Activated B cell treated with CpG ODN at 0.5 μM for 24 hours (primary cell): ENCODE data around the gene ADIPOQ. TPM values are rescaled to one million over a fixed set of nuclear protein-coding genes. Genes with fewer than 3 reads are reported as not detected.

ENCODE experiments used
- ATAC-seq: fragments of 200-7000 bp; cut with Tn5 transposase; one replicate; pipeline ENCODE4 v1.10.0; 2021; ENCODE audit warnings: low read depth, mild to moderate bottlenecking, moderate library complexity
- CTCF ChIA-PET: fragments of 350-600 bp; sonication (Branson Sonifier 250); formaldehyde crosslinking; loops from one replicate; lab custom pipeline; 2021; ENCODE audit warnings: antibody characterized with exemption; lab: Charles Lee
- POLR2A ChIA-PET: fragments of 350-600 bp; sonication (Branson Sonifier 250); formaldehyde crosslinking; loops from one replicate; lab custom pipeline; 2021; ENCODE audit warnings: antibody characterized with exemption; lab: Charles Lee
- DNase-seq: peaks from one replicate; pipeline ENCODE4 v3.0.0; 2022
- H3K27ac Mint-ChIP-seq: one replicate; pipeline ENCODE4 v1.8.0; 2020; ENCODE audit warnings: mixed read lengths
- H3K27me3 Mint-ChIP-seq: one replicate; pipeline ENCODE4 v1.8.0; 2021; ENCODE audit warnings: mixed read lengths
- H3K36me3 Mint-ChIP-seq: one replicate; pipeline ENCODE4 v1.8.0; 2021; ENCODE audit warnings: low read depth, mixed read lengths
- H3K4me1 Mint-ChIP-seq: one replicate; pipeline ENCODE4 v1.8.0; 2021; ENCODE audit warnings: mixed read lengths
- H3K4me3 Mint-ChIP-seq: one replicate; pipeline ENCODE4 v1.8.0; 2020; ENCODE audit warnings: mild to moderate bottlenecking, mixed read lengths
- H3K9me3 Mint-ChIP-seq: one replicate; pipeline ENCODE4 v1.8.0; 2020; ENCODE audit warnings: mixed read lengths
- CTCF ChIP-seq: fragments of 200-600 bp; IDR thresholded peaks from one replicate; pipeline ENCODE4 v1.8.0; 2022; ENCODE audit warnings: antibody characterized with exemption, mild to moderate bottlenecking
- intact Hi-C: fragments of 100-400 bp; cut with micrococcal nuclease; formaldehyde crosslinking; loops from one replicate; pipeline ENCODE4 v1.15.1; 2024
- total RNA-seq: library from RNA; stranded (reverse); gene quantifications from 2 replicates; pipeline ENCODE4 v1.2.3, GENCODE V29; 2022

The ADIPOQ gene
- total RNA-seq, 1 donor from 2014 or later, result not detected

GRCh38 chr3:186832276-186832675, 10.2 kb upstream of the ADIPOQ start:
- H3K9me3 Mint-ChIP-seq, result no peaks in the 10 kb centered on the region
- ChIA-PET POLR2A (no interaction called here), CTCF (no interaction called here)
- DNase-seq, result no peak
- no peak overlapping the region for H3K4me3 Mint-ChIP-seq
- H3K36me3 Mint-ChIP-seq, result no peaks in the 10 kb centered on the region
- no peak overlapping the region for H3K27ac Mint-ChIP-seq
- ATAC-seq, result no peak
- no peak for TF ChIP-seq CTCF
- H3K27me3 Mint-ChIP-seq, result peaks cover 36% of the 10 kb centered on the region
- peaks cover 1% of the 10 kb centered on the region for H3K4me1 Mint-ChIP-seq
- intact Hi-C loops, result no loop called here

GRCh38 chr3:186839874-186840641, 2.5 kb upstream of the ADIPOQ start:
- DNase-seq (no peak), ATAC-seq (no peak)
- no peak overlapping the region for H3K4me3 Mint-ChIP-seq
- no peaks in the 10 kb centered on the region for H3K36me3 Mint-ChIP-seq
- ChIA-PET CTCF (no interaction called here), POLR2A (no interaction called here)
- H3K27me3 Mint-ChIP-seq, result peaks cover 11% of the 10 kb centered on the region
- H3K9me3 Mint-ChIP-seq, result no peaks in the 10 kb centered on the region
- H3K27ac Mint-ChIP-seq, result no peak overlapping the region
- TF ChIP-seq CTCF, result no peak
- no peaks in the 10 kb centered on the region for H3K4me1 Mint-ChIP-seq
- intact Hi-C loops, result no loop called here

GRCh38 chr3:186841620-186842019, 890 bp upstream of the ADIPOQ start:
- H3K9me3 Mint-ChIP-seq, result no peaks in the 10 kb centered on the region

GRCh38 chr3:186843039-186843432, 526 bp downstream of the ADIPOQ start:
- CTCF ChIA-PET, result interaction anchor here (1.6 kb wide), 1 partner anchor 296 kb away, joined by 4 read pairs; the partner anchor contains the start of gene RPL39L
- no peak for DNase-seq
- Mint-ChIP-seq H3K4me3 (no peak overlapping the region), H3K36me3 (no peaks in the 10 kb centered on the region), H3K4me1 (no peaks in the 10 kb centered on the region), H3K9me3 (no peaks in the 10 kb centered on the region), H3K27me3 (peaks cover 17% of the 10 kb centered on the region), H3K27ac (no peak overlapping the region)
- intact Hi-C loops, result no loop called here
- POLR2A ChIA-PET, result no interaction called here
- TF ChIP-seq CTCF, result no peak
- ATAC-seq, result no peak

More at GRCh38 chr3:186841620-186842019, 890 bp upstream of the ADIPOQ start:
- TF ChIP-seq CTCF, result no peak
- Mint-ChIP-seq H3K27ac (no peak overlapping the region), H3K4me3 (no peak overlapping the region), H3K4me1 (no peaks in the 10 kb centered on the region), H3K36me3 (no peaks in the 10 kb centered on the region), H3K27me3 (peaks cover 17% of the 10 kb centered on the region)
- ATAC-seq, result no peak
- intact Hi-C loops, result no loop called here
- no peak for DNase-seq
- POLR2A ChIA-PET, result no interaction called here
- CTCF ChIA-PET, result no interaction called here

GRCh38 chr3:186844908-186845307, 2.4 kb downstream of the ADIPOQ start:
- intact Hi-C loops, result loop anchor here (5.0 kb wide), 2 partner anchors 177 to 867 kb away; no protein-coding TSS in a partner anchor

More at GRCh38 chr3:186844908-186845307, 2.4 kb downstream of the ADIPOQ start:
- POLR2A ChIA-PET, result no interaction called here
- Mint-ChIP-seq H3K27ac (no peak overlapping the region), H3K9me3 (no peaks in the 10 kb centered on the region), H3K36me3 (no peaks in the 10 kb centered on the region), H3K4me3 (no peak overlapping the region), H3K4me1 (peaks cover 5% of the 10 kb centered on the region), H3K27me3 (peaks cover 17% of the 10 kb centered on the region)
- CTCF ChIA-PET, result interaction anchor here (1.2 kb wide), 1 partner anchor 320 kb away, joined by 3 read pairs; no protein-coding TSS in a partner anchor
- DNase-seq (no peak), ATAC-seq (no peak)
- TF ChIP-seq CTCF, result no peak
